22Rv1 (cell line): ENCODE results near the gene CMYA5.

Experiments
- H3K27ac ChIP-seq: fragments of 450-650 bp; 2 replicates; pipeline ENCODE4 v1.5.1; 2017
- ZFX ChIP-seq: fragments of 450-650 bp; IDR thresholded peaks from 2 replicates; pipeline ENCODE4 v1.6.1; 2017; ENCODE audit warnings: antibody characterized with exemption, borderline replicate concordance
- TF ChIP-seq, protein P1 (sequence below): fragments of 450-650 bp; IDR thresholded peaks from 2 replicates; pipeline ENCODE4 v1.5.1; 2017; ENCODE audit warnings: mild to moderate bottlenecking

The CMYA5 gene

GRCh38 chr5:79791843-79792242, 102.2 kb downstream of the CMYA5 start:
- no peak overlapping the region for H3K27ac ChIP-seq
- TF ChIP-seq ZFX = no peak
- TF ChIP-seq, protein P1, sequence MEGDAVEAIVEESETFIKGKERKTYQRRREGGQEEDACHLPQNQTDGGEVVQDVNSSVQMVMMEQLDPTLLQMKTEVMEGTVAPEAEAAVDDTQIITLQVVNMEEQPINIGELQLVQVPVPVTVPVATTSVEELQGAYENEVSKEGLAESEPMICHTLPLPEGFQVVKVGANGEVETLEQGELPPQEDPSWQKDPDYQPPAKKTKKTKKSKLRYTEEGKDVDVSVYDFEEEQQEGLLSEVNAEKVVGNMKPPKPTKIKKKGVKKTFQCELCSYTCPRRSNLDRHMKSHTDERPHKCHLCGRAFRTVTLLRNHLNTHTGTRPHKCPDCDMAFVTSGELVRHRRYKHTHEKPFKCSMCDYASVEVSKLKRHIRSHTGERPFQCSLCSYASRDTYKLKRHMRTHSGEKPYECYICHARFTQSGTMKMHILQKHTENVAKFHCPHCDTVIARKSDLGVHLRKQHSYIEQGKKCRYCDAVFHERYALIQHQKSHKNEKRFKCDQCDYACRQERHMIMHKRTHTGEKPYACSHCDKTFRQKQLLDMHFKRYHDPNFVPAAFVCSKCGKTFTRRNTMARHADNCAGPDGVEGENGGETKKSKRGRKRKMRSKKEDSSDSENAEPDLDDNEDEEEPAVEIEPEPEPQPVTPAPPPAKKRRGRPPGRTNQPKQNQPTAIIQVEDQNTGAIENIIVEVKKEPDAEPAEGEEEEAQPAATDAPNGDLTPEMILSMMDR = no peak

DNA sequence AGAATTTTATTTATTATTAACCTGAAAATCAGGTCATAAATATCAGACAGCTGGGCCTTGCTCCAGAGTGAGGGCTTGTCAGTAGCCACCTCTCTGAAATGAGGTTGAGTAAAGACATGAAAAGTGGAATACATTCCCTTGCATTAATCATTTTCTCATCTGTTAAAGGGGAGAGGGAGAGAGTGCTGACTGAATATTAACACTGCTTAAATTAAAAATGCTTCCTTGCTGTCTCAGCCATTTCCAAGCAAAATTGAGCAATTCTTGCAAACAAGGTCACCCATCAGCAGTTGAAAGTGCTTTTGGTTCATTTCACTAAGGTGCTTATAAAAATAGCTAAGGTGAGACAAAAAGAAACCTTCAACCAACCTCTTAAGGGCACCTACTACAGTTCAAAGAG, 102.8 kb downstream of the CMYA5 start:
- H3K27ac ChIP-seq = no peak overlapping the region
- no peak for TF ChIP-seq ZFX
- TF ChIP-seq, protein P1 = no peak

GRCh38 chr5:79793304-79793703, 103.7 kb downstream of the CMYA5 start:
- TF ChIP-seq ZFX = no peak
- TF ChIP-seq, protein P1 = no peak
- no peak overlapping the region for H3K27ac ChIP-seq

- TF ChIP-seq, protein P1 = no peak
- no peak for TF ChIP-seq ZFX
- H3K27ac ChIP-seq = no peak overlapping the region
Measured at GRCh38 chr5:79793722-79794121, 104.1 kb downstream of the CMYA5 start.

DNA sequence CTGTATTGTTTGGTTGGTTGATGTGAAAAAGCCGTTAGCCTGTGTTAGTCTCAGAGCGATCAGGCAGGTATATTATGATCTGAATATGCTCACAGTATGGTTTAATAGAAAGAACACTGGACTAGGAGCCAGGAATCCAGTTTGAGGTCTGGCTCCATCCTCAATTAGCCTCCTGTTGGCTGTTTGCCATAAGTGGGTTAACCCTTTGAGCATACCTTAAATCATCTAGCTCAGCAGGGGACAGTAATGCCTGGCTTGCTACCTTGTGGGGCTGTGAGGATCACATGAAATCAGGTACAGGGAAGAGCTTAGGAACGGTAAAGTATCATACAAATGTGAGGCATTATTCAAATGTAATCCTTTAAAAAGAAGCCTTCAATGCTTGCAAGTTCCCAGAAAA, 104.7 kb downstream of the CMYA5 start:
- TF ChIP-seq, protein P1 = no peak
- TF ChIP-seq ZFX = no peak
- no peak overlapping the region for H3K27ac ChIP-seq

DNA sequence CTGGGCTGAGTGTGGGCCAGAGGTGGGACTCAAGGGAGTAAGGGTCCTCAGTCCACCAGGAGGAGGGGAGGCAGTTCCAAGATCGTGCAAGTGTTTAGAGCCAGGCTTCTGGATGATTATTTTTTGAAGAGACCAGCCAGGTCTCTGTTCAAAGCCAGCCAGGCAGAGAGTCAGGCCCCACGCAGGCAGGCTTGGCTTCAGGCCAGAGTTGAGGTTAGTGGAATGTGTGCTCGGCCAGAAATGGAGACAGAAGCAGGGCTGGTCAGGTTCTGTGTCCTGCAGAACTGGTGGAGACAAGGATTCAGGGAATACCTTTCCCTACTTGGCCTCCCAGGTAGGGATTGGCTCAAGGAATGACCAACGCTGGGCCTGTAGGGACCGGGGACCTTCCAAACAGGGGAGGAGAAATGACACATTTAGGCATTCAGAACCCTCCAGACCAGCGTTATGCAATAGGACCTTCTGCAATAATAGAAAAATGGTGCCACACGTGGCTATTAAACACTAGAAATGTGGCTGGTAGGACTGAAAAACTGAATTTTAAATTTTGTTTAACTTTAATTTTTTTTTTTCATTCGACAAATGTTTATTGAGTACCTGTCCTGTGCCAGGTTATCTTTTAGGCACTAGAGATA, 106.2 kb downstream of the CMYA5 start:
- TF ChIP-seq, protein P1 = no peak
- no peak for TF ChIP-seq ZFX
- no peak overlapping the region for H3K27ac ChIP-seq

DNA sequence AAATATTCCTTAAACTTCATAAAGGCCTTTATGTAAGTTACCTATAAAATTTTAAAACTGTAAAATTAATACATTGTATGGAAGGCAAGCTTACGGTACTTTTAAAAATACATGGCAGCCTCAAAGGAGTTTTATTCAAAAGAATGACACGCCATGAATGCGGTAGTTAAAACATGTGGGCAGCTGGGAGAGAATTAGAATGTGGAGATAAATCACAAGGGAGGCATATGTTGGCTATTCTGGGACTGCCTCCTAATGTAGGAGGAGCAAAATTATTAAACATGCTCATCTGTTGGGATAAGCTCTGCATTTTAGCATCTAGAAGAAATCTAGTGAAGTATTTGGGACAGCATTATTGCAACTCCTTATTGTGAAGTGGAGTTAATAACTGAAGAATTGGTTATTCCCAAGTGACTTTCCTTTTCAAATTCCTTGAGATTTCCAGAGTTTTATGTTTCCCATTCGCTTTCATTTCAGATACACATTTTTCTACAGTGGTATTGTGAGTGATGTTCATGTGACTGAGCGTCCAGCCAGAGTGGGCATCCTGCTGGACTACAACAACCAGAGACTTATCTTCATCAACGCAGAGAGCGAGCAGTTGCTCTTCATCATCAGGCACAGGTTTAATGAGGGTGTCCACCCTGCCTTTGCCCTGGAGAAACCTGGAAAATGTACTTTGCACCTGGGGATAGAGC, 109.4 kb downstream of the CMYA5 start:
- TF ChIP-seq ZFX = no peak
- TF ChIP-seq, protein P1 = no peak
- H3K27ac ChIP-seq = no peak overlapping the region
